ENCODE measurements around the gene CCNYL1. TPM values are rescaled to one million over a fixed set of nuclear protein-coding genes. Genes with fewer than 3 reads are reported as not detected.

The CCNYL1 gene
- 7.9 and 16.0 TPM in 2 replicates for total RNA-seq

DNA sequence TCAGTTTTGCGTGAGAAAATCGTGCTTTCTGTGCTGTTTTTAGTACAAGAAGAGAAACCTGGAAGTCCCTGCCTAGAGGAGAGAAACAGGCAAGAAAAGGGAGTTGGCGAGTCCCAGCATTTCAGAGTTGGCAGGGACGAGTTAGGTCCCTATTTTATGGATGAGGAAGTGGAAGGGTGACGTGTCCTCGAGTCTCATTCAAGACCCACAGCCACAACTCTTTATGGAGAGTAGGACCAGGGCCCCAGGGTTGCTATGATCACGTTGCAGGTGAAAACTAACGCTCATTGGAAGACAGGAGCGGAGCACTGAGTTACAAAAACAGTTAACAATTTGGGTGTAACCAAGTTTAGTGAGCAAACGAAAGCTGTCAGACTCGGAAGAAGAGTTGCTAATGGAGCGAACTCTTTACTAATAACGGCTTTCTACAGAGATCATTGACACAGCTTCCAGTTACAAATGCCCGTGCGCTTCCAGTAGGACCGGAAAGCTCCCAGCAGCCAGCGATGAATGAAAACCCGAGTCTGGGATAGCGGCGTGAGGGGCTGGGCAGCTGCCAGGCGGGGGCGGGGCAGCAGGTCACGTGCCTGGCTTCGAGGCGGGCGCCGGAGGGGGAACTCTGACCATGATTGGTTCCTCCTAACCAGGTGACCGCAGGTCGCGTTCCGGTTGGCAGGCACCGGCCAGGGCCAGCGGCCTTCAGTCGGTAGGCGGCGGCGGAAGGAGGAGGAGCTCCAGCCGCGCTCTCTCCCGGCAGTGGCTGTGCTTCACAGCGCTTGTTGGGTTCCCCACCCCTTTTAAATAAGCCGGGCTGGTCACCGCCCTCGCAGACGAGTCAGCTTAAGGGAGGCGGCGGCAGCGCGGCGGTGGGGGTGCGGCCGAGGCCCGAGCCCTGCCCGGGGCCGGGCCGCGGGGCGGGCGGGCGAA, at the start of gene CCNYL1:
Gene CCNYL1, plus strand, starts transcription at position 827 of the 927 bp plus-strand sequence. CDS start 257 bp downstream, outside the sequence.

Other genes with a start within 250 kb of the CCNYL1 start
- gene CREB1, start 181.7 kb upstream of the CCNYL1 start, total RNA-seq: 33.1 and 39.2 TPM in 2 replicates
- 23.3 and 38.0 TPM in 2 replicates for gene METTL21A, start 86.2 kb upstream of the CCNYL1 start, total RNA-seq
- gene FZD5, start 58.3 kb downstream of the CCNYL1 start, total RNA-seq: 4.4 and 7.4 TPM in 2 replicates